Measurements from ENCODE around the gene MRFAP1L1. TPM values are rescaled to one million over a fixed set of nuclear protein-coding genes. Genes with fewer than 3 reads are reported as not detected.

MRFAP1L1 gene
- total RNA-seq, 1 experiment from 2014 or later, result 61.4 TPM

- no peak for DNase-seq (ENCODE audit: low read depth)
These were observed 47.1 kb downstream of the MRFAP1L1 start for GRCh38 chr4:6662591-6662990.

- DNase-seq (ENCODE audit: low read depth), result no peak
These were observed 49.2 kb downstream of the MRFAP1L1 start for GRCh38 chr4:6660430-6660829.

- no peak for DNase-seq (ENCODE audit: low read depth)
These were observed 49.8 kb downstream of the MRFAP1L1 start for GRCh38 chr4:6659897-6660296.

- DNase-seq (ENCODE audit: low read depth), result peak; percentile 14
These were observed 51.0 kb downstream of the MRFAP1L1 start for GRCh38 chr4:6658597-6659075.

GRCh38 chr4:6658209-6658595 is 51.5 kb downstream of the MRFAP1L1 start:
- no peak for DNase-seq (ENCODE audit: low read depth)

Other genes starting within 250 kb of the MRFAP1L1 start
- under 0.01 and 0.10 TPM in 2 replicates for gene PPP2R2C, start 237.3 kb downstream of the MRFAP1L1 start, total RNA-seq (2014; rRNA removed; shearing (Covaris generic))
- gene MAN2B2, start 134.7 kb downstream of the MRFAP1L1 start, total RNA-seq (2014; rRNA removed; shearing (Covaris generic)), result 11.7 TPM in 2 replicates
- 110 and 112 TPM in 2 replicates for gene MRFAP1, start 69.2 kb downstream of the MRFAP1L1 start, total RNA-seq (2014; rRNA removed; shearing (Covaris generic))
- gene S100P, start 16.0 kb downstream of the MRFAP1L1 start, total RNA-seq (2014; rRNA removed; shearing (Covaris generic)), result not detected in 2 replicates
- 11.5 and 21.2 TPM in 2 replicates for gene BLOC1S4, start 6.3 kb upstream of the MRFAP1L1 start, total RNA-seq (2014; rRNA removed; shearing (Covaris generic))
- gene KIAA0232, start 72.9 kb upstream of the MRFAP1L1 start, total RNA-seq (2014; rRNA removed; shearing (Covaris generic)), result 14.1 and 17.4 TPM in 2 replicates
- gene TBC1D14, start 200.0 kb upstream of the MRFAP1L1 start, total RNA-seq (2014; rRNA removed; shearing (Covaris generic)), result 23.3 and 28.4 TPM in 2 replicates

Measured in RPMI7951 (cell line).